Panc1 (cell line): Measurements from ENCODE around the gene NPR3. TPM values are rescaled to one million over a fixed set of nuclear protein-coding genes. Genes with fewer than 3 reads are reported as not detected.

Experiments
- ATAC-seq: fragments of 200-7000 bp; cut with Tn5 transposase; 2 replicates; pipeline ENCODE4 v1.9.1; 2020; ENCODE audit warnings: mild to moderate bottlenecking, moderate library complexity
- BruUV-seq: library from RNA; stranded (reverse); fragments of 400-500 nt; replicated peaks from 2 replicates; lab custom pipeline; 2021; lab: Mats Ljungman, UMichigan
- CTCF ChIA-PET: fragments of 300-600 bp; sonication (Branson Sonifier 250); formaldehyde crosslinking; loops from one replicate; lab custom pipeline; 2022; ENCODE audit warnings: antibody characterized with exemption; lab: Charles Lee
- POLR2A ChIA-PET: fragments of 300-600 bp; sonication (Branson Sonifier 250); formaldehyde crosslinking; loops from one replicate; lab custom pipeline; 2022; ENCODE audit warnings: antibody characterized with exemption; lab: Charles Lee
- DNase-seq: peaks from one replicate; pipeline ENCODE4 v3.0.0-alpha.2; 2010; ENCODE audit warnings: low read depth, low spot score
- H3K27ac ChIP-seq: 2 replicates; pipeline ENCODE4 v1.5.1; 2011; ENCODE audit warnings: mild to moderate bottlenecking, low read length, inconsistent platforms
- H3K27me3 ChIP-seq: fragments of 200-500 bp; sonication (Bioruptor generic); 2 replicates; pipeline ENCODE4 v1.6.0; 2014; ENCODE audit warnings: low read length, inconsistent platforms; ENCODE audit not compliant: control insufficient read depth, insufficient read depth
- H3K36me3 ChIP-seq: fragments of 200-500 bp; sonication (Bioruptor generic); 2 replicates; pipeline ENCODE4 v1.5.1; 2014; ENCODE audit warnings: inconsistent platforms, mild to moderate bottlenecking, low read length, moderate library complexity; ENCODE audit not compliant: control insufficient read depth, insufficient read depth
- H3K4me1 ChIP-seq: 2 replicates; pipeline ENCODE4 v1.5.1; 2011; ENCODE audit warnings: inconsistent platforms, mild to moderate bottlenecking, low read length, moderate library complexity; ENCODE audit not compliant: control insufficient read depth, insufficient read depth
- H3K4me3 ChIP-seq, 2 experiments: 2 replicates each; pipeline ENCODE4 v1.5.1; 2011 to 2012; ENCODE audit warnings: low read depth in 2 of 2, low read length in 2 of 2, mild to moderate bottlenecking in 2 of 2, inconsistent platforms in 1 of 2, moderate library complexity in 1 of 2
- H3K9me3 ChIP-seq: fragments of 200-500 bp; sonication (Bioruptor generic); 2 replicates; pipeline ENCODE4 v1.5.1; 2014; ENCODE audit warnings: low read depth, mild to moderate bottlenecking, inconsistent platforms, low read length, moderate library complexity; ENCODE audit not compliant: control insufficient read depth, insufficient read depth
- POLR2AphosphoS5 ChIP-seq: IDR thresholded peaks from 2 replicates; pipeline ENCODE4 v1.6.1; 2012; ENCODE audit warnings: mild to moderate bottlenecking, low read depth, low read length, moderate library complexity
- SIN3A ChIP-seq: IDR thresholded peaks from 2 replicates; pipeline ENCODE4 v1.6.1; 2012; ENCODE audit warnings: low read depth, mild to moderate bottlenecking, low read length, moderate library complexity, borderline replicate concordance; ENCODE audit not compliant: insufficient read depth
- TCF7L2 ChIP-seq: IDR thresholded peaks from 2 replicates; pipeline ENCODE4 v1.6.1; 2011; ENCODE audit warnings: mild to moderate bottlenecking, low read depth, low read length, inconsistent platforms
- in situ Hi-C: cut with HindIII; loops from 2 replicates; pipeline ENCODE4 v1.10.0; 2016; ENCODE audit warnings: low sequenced_read_pairs, low pct_unique_long_range_greater_than_20kb
- intact Hi-C: fragments of 100-400 bp; cut with micrococcal nuclease; formaldehyde crosslinking; loops from one replicate; pipeline ENCODE4 v1.10.0; 2022; ENCODE audit not compliant: unreplicated experiment
- total RNA-seq: library from RNA; stranded (reverse); gene quantifications from one replicate; pipeline ENCODE4 v1.2.1, GENCODE V29; 2021; ENCODE audit not compliant: unreplicated experiment
- TF ChIP-seq, protein P1 (sequence below), 2 experiments: IDR thresholded peaks; 2 replicates each; pipeline ENCODE4 v1.6.1; 2011 to 2012; ENCODE audit warnings: low read depth in 2 of 2, control low read depth in 1 of 2, low read length in 1 of 2, mild to moderate bottlenecking in 1 of 2, moderate library complexity in 1 of 2; ENCODE audit not compliant: insufficient read depth in 1 of 2
- TF ChIP-seq, protein P2 (sequence below): fragments of 450-650 bp; IDR thresholded peaks from 2 replicates; pipeline ENCODE4 v1.5.1; 2017; ENCODE audit warnings: mild to moderate bottlenecking

NPR3 gene
- total RNA-seq, 1 experiment from 2014 or later = 0.10 TPM

DNA sequence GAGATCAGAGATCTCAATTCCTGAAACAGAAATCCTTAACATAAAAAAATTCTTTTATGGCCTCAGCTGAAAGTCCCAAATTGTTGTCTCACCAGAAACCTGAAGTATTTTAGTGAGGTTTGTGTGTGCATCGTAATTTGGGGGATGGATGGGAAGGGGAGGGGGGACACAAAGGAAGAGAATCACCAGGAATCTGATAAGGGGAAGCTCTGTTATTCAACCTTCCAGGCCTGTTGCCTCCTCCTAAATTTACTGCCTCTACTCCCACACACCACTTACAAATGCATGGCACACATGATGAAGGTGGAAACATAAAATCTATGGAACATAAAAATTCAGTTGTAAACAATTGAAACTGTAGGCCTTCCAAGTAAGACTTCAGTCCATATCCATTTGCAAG, 97.7 kb downstream of the NPR3 start:
- ChIA-PET POLR2A (no interaction called here), CTCF (no interaction called here)
- no peak for ATAC-seq
- in situ Hi-C loops = no loop called here
- no peak for TF ChIP-seq SIN3A
- TF ChIP-seq, protein P1, sequence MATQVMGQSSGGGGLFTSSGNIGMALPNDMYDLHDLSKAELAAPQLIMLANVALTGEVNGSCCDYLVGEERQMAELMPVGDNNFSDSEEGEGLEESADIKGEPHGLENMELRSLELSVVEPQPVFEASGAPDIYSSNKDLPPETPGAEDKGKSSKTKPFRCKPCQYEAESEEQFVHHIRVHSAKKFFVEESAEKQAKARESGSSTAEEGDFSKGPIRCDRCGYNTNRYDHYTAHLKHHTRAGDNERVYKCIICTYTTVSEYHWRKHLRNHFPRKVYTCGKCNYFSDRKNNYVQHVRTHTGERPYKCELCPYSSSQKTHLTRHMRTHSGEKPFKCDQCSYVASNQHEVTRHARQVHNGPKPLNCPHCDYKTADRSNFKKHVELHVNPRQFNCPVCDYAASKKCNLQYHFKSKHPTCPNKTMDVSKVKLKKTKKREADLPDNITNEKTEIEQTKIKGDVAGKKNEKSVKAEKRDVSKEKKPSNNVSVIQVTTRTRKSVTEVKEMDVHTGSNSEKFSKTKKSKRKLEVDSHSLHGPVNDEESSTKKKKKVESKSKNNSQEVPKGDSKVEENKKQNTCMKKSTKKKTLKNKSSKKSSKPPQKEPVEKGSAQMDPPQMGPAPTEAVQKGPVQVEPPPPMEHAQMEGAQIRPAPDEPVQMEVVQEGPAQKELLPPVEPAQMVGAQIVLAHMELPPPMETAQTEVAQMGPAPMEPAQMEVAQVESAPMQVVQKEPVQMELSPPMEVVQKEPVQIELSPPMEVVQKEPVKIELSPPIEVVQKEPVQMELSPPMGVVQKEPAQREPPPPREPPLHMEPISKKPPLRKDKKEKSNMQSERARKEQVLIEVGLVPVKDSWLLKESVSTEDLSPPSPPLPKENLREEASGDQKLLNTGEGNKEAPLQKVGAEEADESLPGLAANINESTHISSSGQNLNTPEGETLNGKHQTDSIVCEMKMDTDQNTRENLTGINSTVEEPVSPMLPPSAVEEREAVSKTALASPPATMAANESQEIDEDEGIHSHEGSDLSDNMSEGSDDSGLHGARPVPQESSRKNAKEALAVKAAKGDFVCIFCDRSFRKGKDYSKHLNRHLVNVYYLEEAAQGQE (IDR thresholded peaks at IDR 0.05; ENCODE audit: insufficient read depth in 1 of 2, low read depth in 2 of 2, low read length in 1 of 2) = no peak
- TF ChIP-seq, protein P2, sequence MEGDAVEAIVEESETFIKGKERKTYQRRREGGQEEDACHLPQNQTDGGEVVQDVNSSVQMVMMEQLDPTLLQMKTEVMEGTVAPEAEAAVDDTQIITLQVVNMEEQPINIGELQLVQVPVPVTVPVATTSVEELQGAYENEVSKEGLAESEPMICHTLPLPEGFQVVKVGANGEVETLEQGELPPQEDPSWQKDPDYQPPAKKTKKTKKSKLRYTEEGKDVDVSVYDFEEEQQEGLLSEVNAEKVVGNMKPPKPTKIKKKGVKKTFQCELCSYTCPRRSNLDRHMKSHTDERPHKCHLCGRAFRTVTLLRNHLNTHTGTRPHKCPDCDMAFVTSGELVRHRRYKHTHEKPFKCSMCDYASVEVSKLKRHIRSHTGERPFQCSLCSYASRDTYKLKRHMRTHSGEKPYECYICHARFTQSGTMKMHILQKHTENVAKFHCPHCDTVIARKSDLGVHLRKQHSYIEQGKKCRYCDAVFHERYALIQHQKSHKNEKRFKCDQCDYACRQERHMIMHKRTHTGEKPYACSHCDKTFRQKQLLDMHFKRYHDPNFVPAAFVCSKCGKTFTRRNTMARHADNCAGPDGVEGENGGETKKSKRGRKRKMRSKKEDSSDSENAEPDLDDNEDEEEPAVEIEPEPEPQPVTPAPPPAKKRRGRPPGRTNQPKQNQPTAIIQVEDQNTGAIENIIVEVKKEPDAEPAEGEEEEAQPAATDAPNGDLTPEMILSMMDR = no peak
- no peak for TF ChIP-seq TCF7L2
- TF ChIP-seq POLR2AphosphoS5 = no peak
- H3K27me3 ChIP-seq = no peaks in the 10 kb centered on the region
- intact Hi-C loops = no loop called here
- BruUV-seq = no TSS peak
- no peak overlapping the region for H3K4me3 ChIP-seq
- H3K9me3 ChIP-seq = no peaks in the 10 kb centered on the region
- no peaks in the 10 kb centered on the region for H3K36me3 ChIP-seq
- no peak for DNase-seq
- no peak overlapping the region for H3K27ac ChIP-seq
- H3K4me1 ChIP-seq = no peaks in the 10 kb centered on the region

DNA sequence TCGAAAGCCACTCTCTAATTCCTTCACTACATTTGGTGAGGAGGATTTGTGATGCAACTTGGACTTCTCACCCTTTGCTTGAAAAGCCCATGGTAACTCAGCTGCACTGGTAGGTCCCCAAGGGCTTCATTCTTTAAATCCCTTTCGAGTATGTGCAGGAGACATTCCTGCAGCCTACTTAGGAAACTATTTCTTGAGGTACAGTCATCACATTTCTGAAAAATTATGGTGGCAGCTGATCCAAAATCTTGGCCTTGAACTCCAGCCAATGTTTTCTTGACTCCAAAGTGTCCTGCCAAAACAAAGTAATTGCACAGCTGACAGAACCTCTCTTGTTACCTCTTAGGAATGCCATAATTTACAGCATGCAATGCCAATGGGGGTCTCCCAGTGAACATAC, 99.7 kb downstream of the NPR3 start:
- Histone ChIP-seq H3K27me3 (no peaks in the 10 kb centered on the region), H3K36me3 (no peaks in the 10 kb centered on the region), H3K27ac (no peak overlapping the region), H3K9me3 (no peaks in the 10 kb centered on the region), H3K4me1 (no peaks in the 10 kb centered on the region), H3K4me3 (no peak overlapping the region)
- intact Hi-C loops (no loop called here), in situ Hi-C loops (no loop called here)
- ChIA-PET POLR2A (no interaction called here), CTCF (no interaction called here)
- no peak for TF ChIP-seq SIN3A
- TF ChIP-seq, protein P1 (IDR thresholded peaks at IDR 0.05; ENCODE audit: insufficient read depth in 1 of 2, low read depth in 2 of 2, low read length in 1 of 2) = no peak
- TF ChIP-seq POLR2AphosphoS5 = no peak
- TF ChIP-seq, protein P2 = no peak
- ATAC-seq (no peak), DNase-seq (no peak)
- no TSS peak for BruUV-seq
